CD4-positive, alpha-beta T cell treated with Interleukin-15 for 1 hour (primary cell): ENCODE data around the gene SPRY2.
A peak's percentile ranks its signal among the peaks of the same experiment; 100 is the strongest.
"Not testable (repeated sequence)": the region's sequence is repeated elsewhere in the genome, so short reads cannot be mapped to it uniquely, and the experiment has no call there.

Experiments
- DNase-seq: peaks from one replicate; pipeline ENCODE4 v3.0.0-alpha.2; 2020

SPRY2 gene

GRCh38 chr13:80341101-80341755 lies at the start of gene SPRY2:
TSS of gene SPRY2 (minus strand) at chr13:80341126. CDS start at chr13:80337705, 3,421 bp downstream.
- peak; percentile 46 for DNase-seq

GRCh38 chr13:80390338-80390737 lies 49.4 kb upstream of the SPRY2 start:
- no peak for DNase-seq

- no peak for DNase-seq
These were observed 48.4 kb upstream of the SPRY2 start for GRCh38 chr13:80389073-80390038.

- no peak for DNase-seq
These were observed 47.6 kb upstream of the SPRY2 start for GRCh38 chr13:80388506-80388905.

GRCh38 chr13:80386592-80386991 lies 45.7 kb upstream of the SPRY2 start:
- DNase-seq: no peak

- no peak for DNase-seq
These were observed 45.1 kb upstream of the SPRY2 start for GRCh38 chr13:80386002-80386401.

- no peak for DNase-seq
These were observed 41.6 kb upstream of the SPRY2 start for GRCh38 chr13:80382576-80382975.

- DNase-seq: no peak
These were observed 38.3 kb upstream of the SPRY2 start for GRCh38 chr13:80379245-80379644.

GRCh38 chr13:80376554-80376953 lies 35.6 kb upstream of the SPRY2 start:
- no peak for DNase-seq

- no peak for DNase-seq
These were observed 34.0 kb upstream of the SPRY2 start for GRCh38 chr13:80374901-80375300.

- DNase-seq: no peak
These were observed 33.5 kb upstream of the SPRY2 start for GRCh38 chr13:80374444-80374843.

GRCh38 chr13:80371840-80372509 lies 31.0 kb upstream of the SPRY2 start:
- no peak for DNase-seq

GRCh38 chr13:80367473-80367872 lies 26.5 kb upstream of the SPRY2 start:
- DNase-seq: no peak

- no peak for DNase-seq
These were observed 23.1 kb upstream of the SPRY2 start for GRCh38 chr13:80363890-80364503.

GRCh38 chr13:80362481-80362880 lies 21.6 kb upstream of the SPRY2 start:
- DNase-seq: no peak

- DNase-seq: no peak
These were observed 21.0 kb upstream of the SPRY2 start for GRCh38 chr13:80361883-80362327.

GRCh38 chr13:80361298-80361697 lies 20.4 kb upstream of the SPRY2 start:
- no peak for DNase-seq

GRCh38 chr13:80360453-80360800 lies 19.5 kb upstream of the SPRY2 start:
- no peak for DNase-seq

- DNase-seq: no peak
These were observed 19.0 kb upstream of the SPRY2 start for GRCh38 chr13:80359778-80360452.

GRCh38 chr13:80359414-80359777 lies 18.5 kb upstream of the SPRY2 start:
- DNase-seq: no peak

GRCh38 chr13:80355496-80356094 lies 14.7 kb upstream of the SPRY2 start:
- DNase-seq: not testable (repeated sequence)

- DNase-seq: no peak
These were observed 7.8 kb upstream of the SPRY2 start for GRCh38 chr13:80348750-80349149.
